ENCODE data around the gene L3MBTL4. TPM values are rescaled to one million over a fixed set of nuclear protein-coding genes. Genes with fewer than 3 reads are reported as not detected.

Gene L3MBTL4
- total RNA-seq, 1 donor: 0.36 TPM

DNA sequence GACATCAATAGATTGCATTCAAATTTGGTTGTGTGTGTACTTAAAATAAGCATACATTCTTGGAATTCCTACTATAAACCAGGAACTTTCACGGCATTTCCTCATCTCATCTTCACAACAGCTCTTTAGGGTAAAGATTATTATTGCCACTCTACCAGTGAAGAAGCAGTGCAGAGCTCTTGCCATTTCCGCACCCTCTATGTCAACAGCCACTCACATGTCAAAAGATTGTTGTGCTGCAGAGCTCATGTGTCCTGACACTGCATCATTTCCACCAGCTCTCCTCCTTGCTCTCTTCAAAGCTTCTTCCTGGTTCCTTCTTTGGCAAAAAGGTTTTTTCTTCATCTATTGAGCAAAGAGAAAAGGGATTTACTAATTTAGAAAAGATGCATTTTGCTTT, 26.5 kb upstream of the L3MBTL4 start:
- Histone ChIP-seq H3K4me2 (ENCODE audit: insufficient read depth, low read length) (no peak overlapping the region), H2AFZ (ENCODE audit: low read length) (no peak overlapping the region), H3K36me3 (ENCODE audit: insufficient read depth, low read length) (no peaks in the 10 kb centered on the region), H3K27ac (ENCODE audit: low read depth, low read length) (no peak overlapping the region), H3K27me3 (ENCODE audit: insufficient read depth, low read length) (no peaks in the 10 kb centered on the region), H3K79me2 (ENCODE audit: insufficient read depth, low read length) (no peaks in the 10 kb centered on the region), H4K20me1 (ENCODE audit: insufficient read depth, low read length) (no peaks in the 10 kb centered on the region), H3K4me3 (ENCODE audit: insufficient read depth, low read length) (no peak overlapping the region), H3K9me3 (ENCODE audit: low read depth, low read length) (no peaks in the 10 kb centered on the region), H3K4me1 (ENCODE audit: insufficient read depth, low read length) (no peaks in the 10 kb centered on the region)
- no peak for DNase-seq (ENCODE audit: insufficient read length, low spot score, missing footprints)
- TF ChIP-seq, protein P1, sequence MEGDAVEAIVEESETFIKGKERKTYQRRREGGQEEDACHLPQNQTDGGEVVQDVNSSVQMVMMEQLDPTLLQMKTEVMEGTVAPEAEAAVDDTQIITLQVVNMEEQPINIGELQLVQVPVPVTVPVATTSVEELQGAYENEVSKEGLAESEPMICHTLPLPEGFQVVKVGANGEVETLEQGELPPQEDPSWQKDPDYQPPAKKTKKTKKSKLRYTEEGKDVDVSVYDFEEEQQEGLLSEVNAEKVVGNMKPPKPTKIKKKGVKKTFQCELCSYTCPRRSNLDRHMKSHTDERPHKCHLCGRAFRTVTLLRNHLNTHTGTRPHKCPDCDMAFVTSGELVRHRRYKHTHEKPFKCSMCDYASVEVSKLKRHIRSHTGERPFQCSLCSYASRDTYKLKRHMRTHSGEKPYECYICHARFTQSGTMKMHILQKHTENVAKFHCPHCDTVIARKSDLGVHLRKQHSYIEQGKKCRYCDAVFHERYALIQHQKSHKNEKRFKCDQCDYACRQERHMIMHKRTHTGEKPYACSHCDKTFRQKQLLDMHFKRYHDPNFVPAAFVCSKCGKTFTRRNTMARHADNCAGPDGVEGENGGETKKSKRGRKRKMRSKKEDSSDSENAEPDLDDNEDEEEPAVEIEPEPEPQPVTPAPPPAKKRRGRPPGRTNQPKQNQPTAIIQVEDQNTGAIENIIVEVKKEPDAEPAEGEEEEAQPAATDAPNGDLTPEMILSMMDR (IDR thresholded peaks at IDR 0.05; ENCODE audit: extremely low read depth, low read depth, low read length): no peak

DNA sequence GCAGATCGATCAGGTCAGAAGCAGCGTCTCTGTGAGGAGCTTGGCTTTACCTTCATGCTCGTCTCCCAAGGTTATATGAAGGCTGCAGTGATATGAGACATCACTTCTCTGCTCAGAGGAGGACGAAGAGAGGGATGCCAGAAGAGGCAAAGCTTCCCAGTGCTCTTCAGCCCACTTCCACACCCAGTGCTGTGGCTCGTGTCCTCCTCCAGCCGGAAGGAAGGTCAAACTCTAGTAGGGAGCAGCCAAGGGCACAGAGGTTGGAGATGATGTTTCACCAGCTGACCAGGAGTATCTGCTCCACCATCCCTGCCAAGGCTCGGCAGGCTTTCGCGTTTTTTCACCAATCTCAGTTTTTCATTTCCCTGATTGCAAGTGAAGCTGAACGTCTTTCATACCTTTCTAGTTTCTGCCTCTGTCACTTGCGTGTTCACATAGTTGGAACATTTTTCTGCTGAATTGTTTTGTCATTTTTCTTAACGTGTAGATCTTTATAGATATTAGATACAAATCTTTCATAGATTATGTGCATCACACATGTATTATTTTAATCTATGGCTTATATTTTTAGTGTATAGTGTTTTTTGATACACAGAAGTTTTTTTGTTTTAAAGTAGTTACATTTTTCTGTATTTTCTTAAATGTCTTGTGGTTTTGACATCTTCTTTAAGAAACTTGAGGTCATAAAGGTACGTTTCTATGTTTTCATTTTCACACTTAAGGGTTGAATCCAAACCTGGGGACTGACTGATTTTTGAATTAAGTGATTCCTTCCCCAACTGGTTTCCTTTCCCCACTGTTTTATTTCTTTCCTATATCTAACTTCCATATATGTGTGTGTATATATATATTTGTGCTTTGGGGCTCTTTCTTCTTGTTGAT, 23.5 kb upstream of the L3MBTL4 start:
- no peak for DNase-seq (ENCODE audit: insufficient read length, low spot score, missing footprints)
- Histone ChIP-seq H3K36me3 (ENCODE audit: insufficient read depth, low read length) (no peaks in the 10 kb centered on the region), H3K4me1 (ENCODE audit: insufficient read depth, low read length) (no peaks in the 10 kb centered on the region), H3K27ac (ENCODE audit: low read depth, low read length) (no peak overlapping the region), H4K20me1 (ENCODE audit: insufficient read depth, low read length) (no peaks in the 10 kb centered on the region), H3K4me3 (ENCODE audit: insufficient read depth, low read length) (no peak overlapping the region), H3K4me2 (ENCODE audit: insufficient read depth, low read length) (no peak overlapping the region), H3K27me3 (ENCODE audit: insufficient read depth, low read length) (no peaks in the 10 kb centered on the region), H3K9me3 (ENCODE audit: low read depth, low read length) (no peaks in the 10 kb centered on the region), H2AFZ (ENCODE audit: low read length) (no peak overlapping the region), H3K79me2 (ENCODE audit: insufficient read depth, low read length) (no peaks in the 10 kb centered on the region)
- TF ChIP-seq, protein P1 (IDR thresholded peaks at IDR 0.05; ENCODE audit: extremely low read depth, low read depth, low read length): no peak

DNA sequence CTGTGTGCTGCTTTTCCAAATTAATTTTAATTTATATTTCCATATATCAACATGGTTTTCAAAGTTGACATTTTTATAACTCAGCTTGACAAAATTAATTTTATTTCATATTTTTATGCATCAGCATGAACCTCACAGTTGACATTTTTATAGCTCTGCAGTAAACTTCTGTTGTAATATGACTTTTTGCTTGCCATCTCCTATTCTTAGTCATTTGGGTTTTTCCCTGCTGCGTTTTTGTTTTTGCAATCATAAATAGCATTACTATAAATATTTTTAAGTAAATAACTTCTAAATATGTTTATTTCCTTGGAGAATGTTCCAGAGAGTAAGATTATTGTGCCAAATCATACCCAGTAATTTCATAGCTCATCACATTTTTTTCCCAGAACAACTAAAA, 21.0 kb upstream of the L3MBTL4 start:
- no peaks in the 10 kb centered on the region for H3K4me1 ChIP-seq (ENCODE audit: insufficient read depth, low read length)
- no peaks in the 10 kb centered on the region for H3K79me2 ChIP-seq (ENCODE audit: insufficient read depth, low read length)
- H3K36me3 ChIP-seq (ENCODE audit: insufficient read depth, low read length): no peaks in the 10 kb centered on the region
- TF ChIP-seq, protein P1 (IDR thresholded peaks at IDR 0.05; ENCODE audit: extremely low read depth, low read depth, low read length): no peak
- no peak overlapping the region for H3K4me2 ChIP-seq (ENCODE audit: insufficient read depth, low read length)
- no peaks in the 10 kb centered on the region for H3K9me3 ChIP-seq (ENCODE audit: low read depth, low read length)
- no peak for DNase-seq (ENCODE audit: insufficient read length, low spot score, missing footprints)
- H2AFZ ChIP-seq (ENCODE audit: low read length): no peak overlapping the region
- H3K27me3 ChIP-seq (ENCODE audit: insufficient read depth, low read length): no peaks in the 10 kb centered on the region
- H3K4me3 ChIP-seq (ENCODE audit: insufficient read depth, low read length): no peak overlapping the region
- H3K27ac ChIP-seq (ENCODE audit: low read depth, low read length): no peak overlapping the region
- no peaks in the 10 kb centered on the region for H4K20me1 ChIP-seq (ENCODE audit: insufficient read depth, low read length)

DNA sequence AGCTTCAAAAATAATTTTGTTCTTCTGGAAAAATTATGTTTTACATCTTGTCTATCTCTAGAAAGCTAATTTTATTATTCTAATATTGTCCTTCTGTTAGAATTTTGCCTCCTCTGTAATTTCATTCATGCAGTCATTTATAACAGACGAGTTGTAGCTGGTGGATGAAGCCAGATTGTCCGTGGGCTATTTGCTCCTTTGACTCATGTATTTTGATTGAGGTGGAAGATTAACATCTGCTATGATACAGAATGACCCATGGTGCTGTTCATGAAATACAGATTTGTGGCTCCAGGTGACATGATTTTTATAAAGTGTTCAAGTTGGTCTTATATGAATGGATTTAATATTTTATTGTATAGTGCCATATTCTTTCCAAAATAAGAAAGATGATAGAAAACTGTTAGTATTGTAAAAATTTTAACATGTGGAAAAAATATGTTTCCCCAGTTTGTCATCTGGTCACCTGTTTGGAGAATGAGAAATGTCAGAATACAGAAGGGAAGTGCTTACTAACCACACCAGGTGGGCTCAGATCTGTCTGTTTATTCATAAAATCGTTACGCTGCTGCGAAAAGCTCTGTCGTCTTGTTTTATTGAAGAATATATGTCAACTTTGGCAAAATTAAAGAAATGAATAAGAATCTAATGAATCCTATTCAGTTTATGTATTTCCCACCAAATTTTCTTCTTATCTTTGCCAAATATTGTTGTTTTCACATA, 20.4 kb upstream of the L3MBTL4 start:
- Histone ChIP-seq H3K27ac (ENCODE audit: low read depth, low read length) (no peak overlapping the region), H3K4me2 (ENCODE audit: insufficient read depth, low read length) (no peak overlapping the region), H3K27me3 (ENCODE audit: insufficient read depth, low read length) (no peaks in the 10 kb centered on the region), H3K4me1 (ENCODE audit: insufficient read depth, low read length) (no peaks in the 10 kb centered on the region), H4K20me1 (ENCODE audit: insufficient read depth, low read length) (no peaks in the 10 kb centered on the region), H2AFZ (ENCODE audit: low read length) (no peak overlapping the region), H3K4me3 (ENCODE audit: insufficient read depth, low read length) (no peak overlapping the region), H3K36me3 (ENCODE audit: insufficient read depth, low read length) (no peaks in the 10 kb centered on the region), H3K79me2 (ENCODE audit: insufficient read depth, low read length) (no peaks in the 10 kb centered on the region), H3K9me3 (ENCODE audit: low read depth, low read length) (no peaks in the 10 kb centered on the region)
- no peak for DNase-seq (ENCODE audit: insufficient read length, low spot score, missing footprints)
- TF ChIP-seq, protein P1 (IDR thresholded peaks at IDR 0.05; ENCODE audit: extremely low read depth, low read depth, low read length): no peak

All from osteoblast (primary cell).